Activated CD4-positive, alpha-beta T cell treated with anti-CD3 and anti-CD28 coated beads, Interleukin-2, amount 50 U/mL, for 24 hours (primary cell): ENCODE measurements around the gene MARK3.
"Not testable (repeated sequence)": the region's sequence is repeated elsewhere in the genome, so short reads cannot be mapped to it uniquely, and the experiment has no call there.

Experiments used
- DNase-seq, 2 donors: peaks; one replicate each; pipeline ENCODE4 v3.0.0-alpha.2; 2020; ENCODE audit warnings: low read depth in 1 of 2, low spot score in 1 of 2

The MARK3 gene

GRCh38 chr14:103385152-103385928 is at the start of gene MARK3:
MARK3 (plus strand) TSS chr14:103385415; CDS start chr14:103386030, 615 bp downstream.
- peak; percentile 91 to 96 for DNase-seq

DNA sequence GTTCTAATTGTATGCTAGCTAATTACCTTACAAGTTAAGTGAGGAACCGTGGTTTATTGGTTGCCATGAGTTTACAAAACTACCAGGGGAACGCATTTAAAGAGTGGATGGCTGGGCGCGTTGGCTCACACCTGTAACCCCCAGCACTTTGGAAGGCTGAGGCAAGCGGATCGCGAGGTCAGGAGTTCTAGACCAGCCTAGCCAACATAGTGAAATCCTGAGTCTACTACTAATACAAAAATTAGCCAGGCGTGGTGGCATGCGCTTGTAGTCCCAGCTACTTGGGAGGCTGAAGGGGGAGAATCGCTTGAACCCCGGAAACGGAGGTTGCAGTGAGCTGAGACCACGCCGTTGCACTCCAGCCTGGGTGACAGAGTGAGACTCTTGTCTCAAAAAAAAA is 49.0 kb upstream of the MARK3 start:
- DNase-seq, result no peak

- DNase-seq, result no peak
Observed at GRCh38 chr14:103337794-103338193, 47.4 kb upstream of the MARK3 start.

DNA sequence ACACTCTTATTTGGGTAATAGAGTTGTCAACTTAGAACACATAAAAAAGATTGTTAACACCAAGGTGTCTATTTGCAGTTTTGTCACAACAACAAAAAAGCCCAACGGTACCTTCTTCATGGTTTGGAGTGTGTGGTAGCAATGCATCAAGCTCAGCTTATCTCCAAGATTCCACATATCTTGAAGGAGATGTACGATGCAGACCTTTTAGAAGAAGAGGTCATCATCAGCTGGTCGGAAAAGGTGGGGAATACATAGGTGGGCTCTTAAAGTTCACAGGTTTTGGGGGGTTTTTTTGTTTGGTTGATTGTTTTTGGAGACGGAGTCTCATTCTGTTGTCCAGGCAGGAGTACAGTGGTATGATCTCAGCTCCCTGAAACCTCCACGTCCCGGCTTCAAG is 45.7 kb upstream of the MARK3 start:
- DNase-seq, result no peak

- no peak for DNase-seq
Observed at GRCh38 chr14:103340480-103341212, 44.6 kb upstream of the MARK3 start.

DNA sequence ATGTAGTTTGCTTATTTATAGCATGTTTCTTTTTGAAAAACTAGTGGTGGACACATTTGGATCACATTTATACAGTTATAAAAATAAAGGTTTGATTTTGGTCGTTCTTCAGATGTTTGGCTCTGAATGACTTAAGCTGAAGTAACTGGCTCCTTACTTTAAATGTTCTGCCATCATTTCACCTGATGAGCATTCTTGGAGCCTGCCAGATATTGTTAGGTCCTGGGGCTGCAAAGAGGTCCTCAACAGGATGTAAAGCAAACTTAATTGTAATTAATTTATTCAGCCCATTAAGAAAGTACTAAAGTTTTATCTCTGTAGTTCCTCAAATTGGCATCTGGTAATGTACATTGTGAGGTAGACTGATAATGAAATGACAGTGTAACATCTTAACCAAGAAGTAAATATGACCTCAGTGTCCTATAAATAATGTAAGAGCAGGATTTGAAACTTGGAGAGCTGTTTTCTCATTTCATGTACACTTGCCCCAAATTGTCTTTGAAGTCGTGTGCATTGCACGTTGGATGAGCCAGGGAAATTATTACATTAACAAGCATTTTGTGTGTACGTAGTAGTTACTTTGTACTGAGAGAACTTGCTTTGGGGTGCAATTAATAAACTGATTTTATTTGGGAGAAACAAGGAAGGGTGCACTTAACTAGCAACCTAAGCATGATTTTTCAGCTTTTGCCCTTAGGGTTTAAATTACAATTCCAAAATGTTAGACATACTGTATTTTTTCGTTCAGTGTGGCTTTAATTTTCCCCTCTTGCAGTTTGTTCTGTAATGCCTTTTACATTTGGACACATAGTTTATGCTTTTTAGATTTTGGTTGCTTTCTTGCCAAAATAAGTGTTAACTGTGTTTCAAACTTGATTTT is 43.7 kb upstream of the MARK3 start:
- DNase-seq, result no peak

DNA sequence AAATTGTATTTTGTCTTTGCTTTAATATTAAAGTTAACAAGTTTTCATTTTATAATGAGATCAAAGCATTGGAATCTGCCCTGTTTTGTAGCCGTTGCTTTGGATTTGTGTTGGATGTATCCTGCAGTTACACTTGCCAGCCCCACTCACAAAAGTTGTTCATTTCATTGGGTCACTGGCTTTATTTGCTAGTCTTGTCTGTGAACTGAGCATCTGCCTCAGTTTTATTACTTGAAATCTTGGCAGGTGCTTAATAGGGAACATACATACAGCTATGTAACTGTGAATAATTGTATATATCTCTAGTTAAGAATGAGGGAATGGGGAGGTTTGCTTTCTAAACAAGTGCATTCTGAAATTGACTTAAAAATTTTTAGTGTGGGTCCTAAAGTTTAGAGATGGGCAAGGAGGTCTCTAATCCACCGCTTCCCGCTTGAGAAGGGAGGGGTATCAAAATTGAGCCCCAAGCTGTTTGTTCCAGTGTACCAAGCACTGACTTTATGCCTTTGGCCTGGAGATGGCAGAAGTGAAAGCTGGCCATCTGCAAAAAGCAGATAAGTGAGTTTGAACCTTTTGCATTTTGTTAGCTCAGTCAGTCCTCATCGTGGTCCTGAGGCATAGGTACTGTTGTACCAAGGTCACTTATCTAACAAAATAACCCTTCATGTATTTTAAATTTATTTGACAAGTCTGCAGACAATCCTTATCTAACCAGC is 41.9 kb upstream of the MARK3 start:
- DNase-seq, result no peak

DNA sequence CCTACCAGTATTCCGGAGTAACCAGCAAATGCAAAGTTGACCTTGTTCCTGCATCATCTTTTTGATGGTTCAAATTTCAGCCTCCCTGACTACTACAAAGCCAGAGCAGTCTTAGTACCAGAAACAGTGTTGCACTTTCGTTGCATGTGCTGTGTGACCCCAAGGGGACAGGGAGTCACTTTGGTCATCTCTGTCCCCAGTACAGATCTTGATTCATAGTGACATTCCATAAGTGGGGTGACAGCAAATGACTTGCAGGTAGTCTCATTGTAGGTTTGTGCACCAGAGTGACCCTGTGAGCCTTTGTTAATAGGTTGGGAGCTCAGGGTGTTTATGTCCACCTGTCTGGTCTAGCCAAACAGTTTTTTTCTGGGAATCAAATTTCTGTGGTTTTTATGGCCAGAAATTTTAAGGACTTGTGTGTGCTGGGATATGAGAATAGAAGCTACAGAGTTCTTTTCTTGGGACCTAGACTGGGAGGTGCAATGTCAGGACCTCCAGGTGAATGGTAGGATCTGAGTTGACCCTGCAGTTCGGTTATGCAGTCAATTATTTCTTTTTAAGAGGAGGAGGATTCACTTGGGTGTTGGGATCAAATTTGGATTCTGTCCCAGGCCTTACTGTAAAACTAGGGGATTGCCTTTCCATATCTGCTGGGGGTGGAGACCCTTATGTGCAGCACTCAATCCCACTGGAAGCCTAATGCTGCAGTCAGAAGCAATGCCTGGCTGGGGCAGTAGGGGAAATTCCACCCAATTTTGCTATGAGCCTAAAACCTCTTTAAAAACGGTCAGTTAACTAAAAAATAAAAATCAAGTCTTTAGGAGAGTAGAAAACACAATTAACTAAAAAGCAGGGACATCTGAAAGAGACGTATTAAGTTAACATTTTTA is 41.1 kb upstream of the MARK3 start:
- DNase-seq, result no peak

- DNase-seq, result no peak
Observed at GRCh38 chr14:103346286-103346685, 38.9 kb upstream of the MARK3 start.

- no peak for DNase-seq
Observed at GRCh38 chr14:103347091-103347815, 38.0 kb upstream of the MARK3 start.

DNA sequence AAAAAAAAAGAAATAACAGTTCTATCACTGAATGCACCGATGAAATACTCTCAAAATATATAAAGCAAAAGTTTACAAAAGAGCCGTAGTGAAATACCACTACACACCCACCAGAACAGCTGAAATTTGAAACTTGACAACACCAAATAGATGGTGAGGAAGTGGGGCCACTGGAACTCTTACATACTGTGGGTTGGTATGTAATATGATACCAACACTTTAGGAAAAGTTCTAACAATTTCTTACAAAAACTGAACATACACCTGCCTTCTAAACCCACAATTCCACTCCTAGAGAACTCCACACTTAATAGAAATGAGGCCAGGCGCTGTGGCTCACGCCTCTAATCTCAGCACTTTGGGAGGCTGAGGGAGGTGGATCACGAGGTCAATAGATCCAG is 37.1 kb upstream of the MARK3 start:
- no peak for DNase-seq

DNA sequence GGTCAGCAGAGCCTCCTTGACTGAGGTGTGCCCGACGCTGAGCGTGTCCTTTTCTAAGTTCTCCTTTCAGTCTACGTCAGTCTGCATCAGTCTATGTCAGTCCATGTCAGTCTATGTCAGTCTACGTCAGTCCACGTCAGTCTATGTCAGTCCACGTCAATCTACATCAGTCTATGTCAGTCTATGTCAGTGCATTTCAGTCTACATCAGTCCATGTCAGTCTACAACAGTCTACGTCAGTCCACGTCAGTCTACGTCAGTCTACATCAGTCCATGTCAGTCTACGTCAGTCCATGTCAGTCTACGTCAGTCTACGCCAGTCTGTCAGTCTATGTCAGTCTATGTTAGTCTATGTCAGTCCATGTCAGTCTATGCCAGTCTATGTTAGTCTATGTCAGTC is 35.2 kb upstream of the MARK3 start:
- no peak for DNase-seq

DNA sequence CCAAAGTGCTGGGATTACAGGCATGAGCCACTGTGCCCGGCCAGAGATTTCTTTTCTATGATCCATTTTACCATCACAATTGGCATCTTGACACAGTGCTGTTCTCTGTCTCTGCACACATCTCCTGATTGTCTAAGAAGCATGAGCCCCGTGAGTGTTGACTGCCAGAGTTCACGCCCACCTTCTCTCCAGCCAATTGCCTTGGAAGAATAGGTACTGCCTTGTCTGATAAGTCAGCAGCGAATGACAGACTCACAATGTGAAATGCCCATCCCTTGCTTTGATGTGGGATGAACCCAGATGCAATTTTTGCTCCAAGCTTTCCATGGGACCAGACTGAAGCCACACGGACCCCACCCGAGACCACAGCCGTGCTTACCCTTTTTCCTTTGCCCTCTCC is 31.9 kb upstream of the MARK3 start:
- DNase-seq, result no peak

DNA sequence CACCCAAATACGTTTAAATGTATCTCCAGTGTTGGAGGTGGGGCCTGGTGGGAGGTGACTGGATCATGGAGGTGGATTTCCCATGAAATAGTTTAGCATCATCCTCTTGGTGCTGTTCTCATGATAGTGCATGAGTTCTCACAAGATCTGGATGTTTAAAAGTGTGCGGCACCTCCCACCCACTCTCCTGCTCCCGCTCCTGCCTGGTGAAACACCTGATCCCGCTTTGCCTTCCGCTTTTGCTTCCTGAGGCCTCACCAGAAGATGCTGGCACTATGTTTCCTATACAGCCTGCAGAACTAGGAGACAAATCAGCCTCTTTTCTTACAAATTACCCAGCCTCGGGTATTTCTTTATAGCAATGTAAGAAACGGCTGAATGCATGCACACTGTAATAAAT is 31.1 kb upstream of the MARK3 start:
- no peak for DNase-seq

DNA sequence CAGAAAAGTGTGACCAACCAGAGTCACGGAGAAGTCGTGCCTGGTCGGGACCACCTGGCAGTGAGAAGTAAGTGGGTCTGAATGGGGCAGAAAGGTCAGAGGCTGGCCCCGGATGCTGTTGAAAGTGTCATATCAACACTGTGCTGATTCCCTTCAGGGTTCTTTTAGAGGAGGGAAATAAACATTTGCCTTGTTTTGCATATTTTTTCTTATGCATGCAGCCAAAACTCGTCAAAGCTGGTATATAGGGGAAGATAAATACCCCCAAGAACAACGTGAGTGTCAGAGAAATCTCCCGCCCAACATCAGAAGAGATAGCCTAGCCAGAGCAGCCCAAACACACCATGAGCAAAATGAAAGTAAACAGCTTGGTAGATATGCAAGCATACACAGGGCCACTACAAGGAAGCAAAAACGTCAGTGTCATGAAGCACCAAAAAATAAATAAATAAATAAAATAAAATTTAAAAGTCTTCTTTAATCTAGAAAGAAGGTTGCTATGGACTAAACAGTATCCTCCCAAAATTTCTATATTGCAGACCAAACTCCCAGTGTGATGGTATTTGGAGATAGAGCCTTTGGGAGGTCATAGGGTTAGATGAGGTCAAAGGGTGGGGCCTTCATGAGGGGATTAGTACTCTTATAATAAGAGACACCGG is 29.1 kb upstream of the MARK3 start:
- DNase-seq, result no peak

GRCh38 chr14:103357552-103357951 is 27.7 kb upstream of the MARK3 start:
- not testable (repeated sequence) for DNase-seq

- DNase-seq, result no peak
Observed at GRCh38 chr14:103360548-103360947, 24.7 kb upstream of the MARK3 start.

DNA sequence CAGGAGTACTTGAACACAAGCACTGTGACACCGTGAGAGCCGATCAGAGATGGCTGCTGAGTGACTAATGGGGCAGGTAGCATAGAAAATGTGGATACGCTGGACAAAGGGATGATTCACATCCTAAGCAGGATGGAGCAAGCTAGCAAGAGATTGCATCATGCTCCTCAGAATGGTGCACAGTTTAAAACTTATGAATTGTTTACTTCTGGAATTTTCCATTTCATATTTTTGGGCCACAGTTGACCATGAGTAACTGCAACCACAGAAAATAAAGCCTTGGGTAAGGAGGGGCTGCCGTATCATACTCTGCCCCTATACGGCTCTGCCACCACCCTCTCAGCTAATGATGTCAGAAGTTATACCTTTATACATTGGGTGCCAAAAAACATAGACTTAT is 23.3 kb upstream of the MARK3 start:
- no peak for DNase-seq

GRCh38 chr14:103362780-103363179 is 22.4 kb upstream of the MARK3 start:
- no peak for DNase-seq
